ENCODE measurements around the gene PARP6.
"Not testable (repeated sequence)": the region's sequence is repeated elsewhere in the genome, so short reads cannot be mapped to it uniquely, and the experiment has no call there.

PARP6 gene

DNA sequence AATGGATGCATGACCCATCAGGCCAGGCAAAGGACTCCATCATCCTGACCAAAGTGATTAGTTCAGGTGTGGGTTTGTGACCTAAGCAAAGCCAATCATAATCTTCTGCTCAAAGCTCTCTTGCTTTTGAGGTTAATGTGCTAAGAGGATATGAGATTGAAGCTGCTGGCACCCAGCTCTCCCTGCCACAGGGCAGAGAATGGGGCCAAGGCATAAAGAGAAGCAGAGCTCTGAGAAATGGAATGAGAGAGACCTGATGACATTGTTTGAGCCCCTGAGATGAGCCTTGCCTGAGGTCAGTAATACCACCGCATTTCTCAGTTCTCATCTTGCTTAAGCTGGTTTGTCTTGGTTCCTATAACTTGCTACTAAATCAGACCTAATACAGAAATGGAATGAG lies 6.4 kb upstream of the PARP6 start:
- DNase-seq: no peak

DNA sequence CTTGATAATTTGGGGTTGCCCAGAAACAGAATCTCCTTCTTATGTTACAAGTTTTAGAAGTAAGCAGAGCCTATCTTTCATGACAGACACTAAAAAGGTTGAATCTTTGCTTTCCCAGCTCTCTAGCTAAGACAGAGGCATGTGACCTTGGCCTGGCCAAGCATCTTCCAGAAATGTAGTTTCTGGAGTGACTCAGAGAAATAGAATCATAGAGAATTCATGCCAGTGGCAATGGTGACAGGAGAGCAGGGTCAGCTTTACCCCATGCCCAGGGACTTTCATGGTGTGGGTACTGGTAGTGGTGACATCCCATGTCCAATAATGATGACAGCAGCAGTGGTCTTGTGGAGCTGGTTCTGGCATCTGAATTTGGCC lies 4.0 kb upstream of the PARP6 start:
- no peak for DNase-seq

DNA sequence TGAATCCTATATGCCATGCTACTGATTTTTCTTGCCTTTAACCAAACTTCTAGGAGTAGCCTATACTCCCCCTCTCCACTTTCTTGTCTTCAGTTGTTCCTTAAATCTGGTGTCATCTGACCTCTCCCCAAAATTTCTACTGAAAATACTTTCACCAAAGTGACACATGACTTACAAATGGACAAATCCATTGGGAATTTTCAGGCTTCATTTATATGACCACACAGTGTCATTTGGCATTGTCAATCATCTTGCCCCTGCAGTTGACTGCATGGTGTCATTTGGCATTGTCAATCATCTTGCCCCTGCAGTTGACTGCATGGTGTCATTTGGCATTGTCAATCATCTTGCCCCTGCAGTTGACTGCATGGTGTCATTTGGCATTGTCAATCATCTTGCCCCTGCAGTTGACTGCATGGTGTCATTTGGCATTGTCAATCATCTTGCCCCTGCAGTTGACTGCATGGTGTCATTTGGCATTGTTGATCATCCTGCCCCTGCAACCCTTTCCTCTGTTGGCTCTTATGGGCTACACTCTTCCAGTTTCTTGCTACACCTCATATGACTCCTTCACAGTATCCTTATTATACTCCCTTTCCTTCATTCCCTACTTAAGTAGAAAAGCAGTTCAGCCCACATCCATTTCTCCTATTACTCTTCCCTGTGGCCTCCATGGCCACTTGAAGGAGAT lies 3.4 kb upstream of the PARP6 start:
- not testable (repeated sequence) for DNase-seq

DNA sequence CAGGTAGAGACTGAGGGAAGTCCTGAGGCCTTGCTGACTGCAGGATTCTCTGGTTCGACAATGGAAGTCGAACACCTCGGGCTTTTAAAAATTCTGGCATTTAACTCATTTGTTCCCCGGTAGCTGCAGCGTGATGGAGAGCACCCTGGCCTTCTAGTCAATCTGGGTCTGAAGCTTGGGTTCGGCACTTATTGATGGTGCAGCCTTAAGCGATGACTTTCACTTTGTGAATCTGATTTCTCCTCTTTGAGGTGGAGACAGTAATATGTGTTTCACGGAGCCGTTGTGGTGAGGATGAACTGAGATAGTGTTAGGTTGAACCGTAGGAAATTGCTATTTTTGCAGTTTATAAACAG lies 621 bp upstream of the PARP6 start:
- DNase-seq: no peak

DNA sequence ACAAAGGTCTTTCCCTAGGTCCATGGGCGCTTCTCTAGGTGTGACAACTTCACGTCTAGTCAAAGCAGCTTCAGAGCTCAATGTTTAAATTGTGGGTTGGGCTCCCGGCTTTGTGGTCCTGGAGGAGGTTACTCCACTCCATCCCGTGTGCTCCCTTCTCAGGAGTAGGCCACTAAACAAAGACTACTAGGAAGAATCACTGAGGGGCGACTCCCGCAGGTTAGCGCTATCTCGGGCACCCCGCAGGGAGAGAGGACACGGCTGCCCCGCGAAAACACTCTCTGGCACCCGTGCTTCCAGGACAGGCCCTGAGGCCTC lies 500 bp downstream of the PARP6 start:
- peak; percentile 9 for DNase-seq

DNA sequence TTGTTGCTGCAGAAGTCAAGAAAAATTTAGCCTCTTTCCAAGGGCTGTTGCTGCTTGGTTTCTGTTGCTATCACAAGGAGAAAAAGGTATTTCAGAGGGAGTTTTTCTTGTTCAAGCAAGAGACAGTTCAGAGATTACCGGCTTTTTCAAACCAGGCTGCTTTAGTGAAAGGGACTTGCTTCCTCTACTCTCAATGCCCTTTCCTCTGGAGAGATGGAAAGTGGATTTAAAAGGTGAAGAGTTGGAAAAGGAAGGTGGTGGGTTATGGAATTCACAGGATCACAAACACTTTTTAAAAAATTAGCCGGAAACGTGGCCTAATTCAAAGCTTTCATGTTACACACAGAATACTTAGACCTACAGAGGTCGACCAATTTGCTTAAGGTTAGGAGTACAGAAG lies 1.1 kb downstream of the PARP6 start:
- DNase-seq: no peak

DNA sequence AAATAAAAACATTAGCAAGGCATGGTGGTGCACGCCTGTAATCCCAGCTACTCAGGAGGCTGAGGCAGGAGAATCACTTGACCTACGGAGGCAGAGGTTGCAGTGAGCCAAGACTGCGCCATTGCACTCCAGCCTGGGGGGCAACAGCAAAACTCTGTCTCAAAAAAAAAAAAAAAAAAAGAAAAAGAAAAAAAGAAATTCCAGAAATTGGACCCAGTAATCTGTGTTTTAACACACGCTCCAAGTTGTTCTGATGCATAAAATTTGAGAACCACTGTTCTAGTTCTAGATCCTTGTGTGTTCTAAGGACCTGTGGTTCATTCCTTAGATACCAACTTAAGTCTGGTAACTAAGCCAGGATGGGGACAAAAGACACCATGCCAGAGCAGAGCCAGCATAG lies 2.6 kb downstream of the PARP6 start:
- DNase-seq: no peak

DNA sequence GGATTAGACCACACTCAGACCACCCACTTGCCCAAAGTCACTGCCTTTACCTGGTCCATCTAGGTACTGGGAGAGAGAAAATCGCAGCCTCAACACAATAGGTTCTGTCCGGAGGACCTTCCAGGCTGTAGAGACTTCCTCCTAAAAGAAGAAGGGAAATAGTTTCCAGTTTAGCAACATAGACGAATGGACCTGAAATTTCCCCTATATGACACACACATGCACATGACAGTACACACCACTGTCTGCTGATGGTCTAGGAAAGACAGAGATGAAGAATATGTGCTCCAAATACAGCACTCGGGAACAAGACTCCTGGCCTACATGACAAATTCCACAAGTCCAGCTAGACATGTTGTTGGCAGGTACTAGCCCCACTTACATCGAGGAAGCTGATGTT lies 7.3 kb downstream of the PARP6 start:
- DNase-seq: no peak

DNA sequence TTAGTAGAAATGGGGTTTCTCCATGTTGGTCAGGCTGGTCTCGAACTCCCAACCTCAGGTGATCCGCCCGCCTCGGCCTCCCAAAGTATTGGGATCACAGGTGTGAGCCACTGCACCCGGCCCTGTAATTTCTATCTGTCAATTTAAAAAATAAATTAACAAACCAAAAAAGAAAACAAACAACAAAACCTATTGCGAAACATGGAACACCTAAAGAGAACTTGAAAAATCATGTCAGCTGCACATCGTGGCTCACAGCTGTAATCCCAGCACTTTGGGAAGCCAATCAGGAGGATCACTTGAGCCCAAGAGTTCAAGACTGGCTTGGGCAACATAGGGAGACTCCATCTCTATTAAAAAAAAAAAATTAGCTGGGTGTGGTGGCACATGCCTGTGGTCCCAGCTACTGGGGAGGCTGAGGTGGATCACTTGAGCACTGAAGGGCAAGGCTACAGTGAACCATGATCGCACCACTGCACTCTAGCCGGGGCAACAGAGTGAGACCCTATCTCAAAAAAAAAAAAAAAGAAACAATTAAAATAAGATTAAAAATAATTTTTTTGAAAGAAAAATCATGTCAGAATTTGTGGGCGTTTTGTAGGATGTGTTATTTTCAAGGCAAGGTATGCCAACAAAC lies 19.6 kb downstream of the PARP6 start:
- no peak for DNase-seq

DNA sequence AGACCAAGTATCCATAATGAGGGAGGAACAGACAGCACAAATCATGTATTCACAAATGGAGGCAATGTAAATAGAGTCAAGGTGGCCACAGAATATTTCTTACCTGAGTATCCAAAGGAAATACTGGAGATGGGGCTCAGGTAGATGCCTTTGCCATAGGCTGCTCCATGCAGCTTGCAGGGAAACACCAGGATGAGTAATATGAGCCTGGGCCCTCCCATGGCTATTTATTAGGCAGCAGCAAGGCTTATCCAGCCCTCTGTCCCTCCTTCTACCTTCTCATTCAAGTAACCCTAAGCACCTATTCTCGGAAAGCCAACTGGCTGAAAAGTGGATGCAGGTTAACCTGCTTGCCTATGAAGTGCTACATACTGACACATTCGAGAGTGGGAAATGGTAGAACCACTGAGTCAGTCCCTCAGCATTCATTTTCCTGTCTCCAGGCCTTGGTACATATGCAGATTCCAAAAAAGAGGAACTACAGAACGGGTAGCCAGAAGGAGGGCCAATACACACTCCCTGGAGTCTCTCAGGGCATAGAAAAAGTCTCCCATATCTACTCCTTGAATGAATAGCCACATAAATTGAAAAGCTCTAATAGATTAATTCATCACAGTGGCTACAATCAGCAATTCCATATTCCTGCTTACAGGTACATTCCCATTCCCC lies 23.1 kb downstream of the PARP6 start:
- no peak for DNase-seq

DNA sequence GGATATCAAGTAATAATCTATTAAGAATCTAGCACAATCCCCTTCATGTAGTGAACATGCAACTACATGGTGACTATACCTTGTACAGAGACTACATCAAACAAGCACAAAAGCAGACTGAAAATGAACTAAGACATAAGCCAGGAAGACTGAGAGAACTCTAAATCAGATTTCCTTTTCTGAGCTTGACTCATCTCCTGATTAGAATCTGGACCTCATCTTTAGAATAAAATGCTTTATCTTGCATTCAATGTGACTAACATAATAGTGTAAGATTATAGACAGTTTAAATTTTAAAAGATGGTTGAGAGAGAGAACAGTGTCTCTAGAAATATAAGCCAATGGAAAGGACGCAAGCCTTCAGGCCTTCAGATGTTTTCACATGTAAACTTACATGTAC lies 23.8 kb downstream of the PARP6 start:
- DNase-seq: no peak

DNA sequence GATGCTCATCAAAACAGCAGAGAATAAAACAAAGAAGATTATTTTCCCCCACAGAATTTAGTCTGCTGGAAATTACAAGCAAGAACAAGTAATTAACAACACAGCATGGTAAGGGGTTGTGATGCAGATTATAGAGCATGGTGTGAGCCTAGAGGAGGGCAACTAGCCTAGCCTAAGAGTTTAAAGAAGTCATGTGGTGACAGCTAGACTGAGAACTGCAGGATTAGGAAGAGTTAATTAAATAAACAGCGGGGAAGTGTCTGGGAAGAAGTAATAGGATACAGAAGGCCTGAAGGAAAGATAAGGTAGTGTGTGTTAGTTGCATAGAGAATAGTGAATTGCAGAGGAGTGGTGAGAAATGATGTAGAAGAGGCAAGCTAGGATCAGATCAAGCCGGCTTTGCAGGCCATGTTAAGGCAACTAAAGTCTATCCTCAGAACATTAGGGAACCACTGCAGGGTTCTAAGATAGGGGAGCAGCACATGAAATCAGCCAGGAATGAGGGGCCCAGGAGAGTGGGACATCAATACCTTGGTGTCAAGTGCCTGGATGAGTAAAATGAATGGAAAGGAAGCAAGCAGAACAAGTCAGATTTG lies 29.5 kb downstream of the PARP6 start:
- no peak for DNase-seq

DNA sequence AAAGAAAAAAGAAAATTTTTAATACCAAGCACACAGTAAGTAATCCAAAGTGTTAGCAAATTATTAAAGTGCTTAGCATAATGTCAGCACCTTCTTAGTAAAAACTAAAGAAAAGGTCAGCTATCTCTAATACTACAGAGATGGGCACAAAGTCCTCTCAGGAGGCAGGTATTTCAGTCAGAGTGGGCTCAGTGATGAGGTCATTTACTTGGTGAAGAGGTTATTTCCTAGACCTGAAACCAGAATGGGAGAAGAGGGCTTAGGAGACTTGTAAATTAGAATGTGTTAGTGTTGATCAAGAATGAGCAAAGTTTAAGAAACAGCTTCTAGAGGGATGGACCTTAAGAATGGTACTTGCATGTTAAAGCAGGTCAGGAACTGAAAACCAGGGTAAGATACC lies 32.7 kb downstream of the PARP6 start:
- DNase-seq: no peak

DNA sequence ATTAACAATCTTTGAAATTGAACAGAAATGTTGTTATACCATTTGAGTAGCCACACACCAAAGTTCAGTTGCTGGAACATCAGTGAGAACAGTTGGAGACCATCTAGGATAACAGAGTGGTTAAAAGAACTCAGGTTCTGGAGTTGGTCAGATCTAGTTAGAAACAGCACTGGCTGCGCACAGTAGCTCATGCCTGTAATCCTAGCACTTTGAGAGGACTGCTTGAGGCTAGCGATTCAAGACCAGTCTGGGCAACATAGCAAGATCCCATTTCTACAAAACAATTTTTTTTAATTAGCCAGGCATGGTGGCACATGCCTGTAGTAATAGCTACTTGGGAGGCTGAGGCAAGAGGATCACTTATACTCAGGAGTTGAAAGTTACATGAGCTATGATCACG lies 33.8 kb downstream of the PARP6 start:
- DNase-seq: no peak

DNA sequence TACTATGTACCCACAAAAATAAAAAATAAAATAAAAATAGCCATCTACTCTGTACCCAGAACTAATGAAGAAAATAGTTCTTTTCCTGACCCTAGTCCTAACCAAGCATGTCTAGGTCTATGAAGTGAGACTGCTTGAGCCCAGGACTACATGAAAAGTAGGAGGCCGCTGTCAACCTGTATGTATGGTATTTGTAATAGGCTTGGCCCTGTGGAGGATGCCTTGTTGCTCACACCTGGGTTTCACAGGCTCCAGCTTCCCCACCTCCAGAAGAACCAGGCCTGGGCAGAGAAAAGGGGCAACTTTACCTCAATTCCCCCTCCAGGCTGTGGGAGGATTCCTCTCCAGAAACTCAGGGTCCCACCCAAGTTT lies 34.5 kb downstream of the PARP6 start:
- no peak for DNase-seq

DNA sequence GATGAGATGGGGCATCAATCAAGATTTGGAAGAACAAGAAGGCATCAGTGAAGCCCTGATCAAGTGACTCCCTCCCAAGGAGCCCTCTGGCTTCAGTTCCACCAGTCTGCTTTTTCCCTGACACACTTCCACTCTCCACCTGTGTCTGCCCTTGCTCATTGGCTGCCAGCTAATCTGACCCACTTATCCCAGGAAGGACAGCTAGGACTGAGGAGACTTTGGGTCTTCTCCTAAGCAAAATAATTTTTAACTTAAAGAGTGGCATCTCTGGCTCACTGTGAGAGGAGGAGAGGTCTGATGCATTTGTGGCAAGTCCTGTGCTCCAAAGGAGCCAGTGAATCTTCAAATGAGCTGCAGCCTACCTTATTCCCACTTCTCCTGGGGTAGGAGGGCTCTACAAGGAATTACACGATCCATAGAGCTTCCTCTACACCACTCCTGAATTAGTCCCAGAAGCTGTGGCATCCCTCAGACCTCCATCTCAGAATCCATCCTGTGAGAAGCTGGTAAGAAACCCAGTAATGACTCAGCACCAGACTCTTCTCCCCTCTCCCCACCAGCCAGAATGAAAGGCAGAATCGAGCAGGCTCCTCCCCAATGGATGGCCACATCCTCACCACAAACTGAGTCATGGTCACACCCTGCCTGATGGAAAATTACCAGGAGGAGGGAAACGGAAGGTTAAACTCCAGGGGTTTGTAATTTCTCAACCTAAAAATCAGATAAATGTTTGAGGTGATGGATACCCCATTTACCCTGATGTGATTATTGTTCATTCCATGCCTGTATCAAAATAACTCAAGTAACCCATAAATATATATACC lies 35.1 kb downstream of the PARP6 start:
- DNase-seq: peak; percentile 98

DNA sequence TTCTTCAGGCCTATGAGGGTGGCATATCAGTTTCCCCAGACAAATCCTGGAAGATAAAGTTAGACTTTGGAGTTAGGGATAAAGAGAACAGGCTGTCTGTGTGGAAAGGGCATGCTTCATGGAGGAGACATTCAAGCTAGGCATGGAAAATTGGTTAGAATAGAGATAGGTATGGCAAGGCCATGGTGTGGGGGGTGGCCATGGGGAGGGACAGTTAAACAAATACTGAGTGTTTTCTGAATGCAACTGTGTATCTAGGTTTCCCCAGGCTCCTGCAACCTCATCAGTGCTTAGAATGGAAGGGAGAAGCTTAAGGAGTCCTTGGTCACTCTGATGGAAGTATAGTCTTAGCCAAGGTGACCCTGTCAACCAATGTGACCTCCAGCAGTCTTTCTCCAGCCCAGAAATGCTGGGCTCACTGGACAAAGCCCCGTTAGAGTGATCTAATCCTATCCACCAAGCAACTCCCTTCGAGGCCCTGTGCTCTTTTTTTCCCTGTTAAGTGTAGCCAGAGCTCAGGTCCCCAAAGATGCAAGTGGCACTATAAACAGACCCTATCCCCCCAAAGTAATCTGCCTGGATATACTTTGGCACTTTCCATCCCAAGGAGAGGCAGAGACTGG lies 35.9 kb downstream of the PARP6 start:
- DNase-seq: no peak

DNA sequence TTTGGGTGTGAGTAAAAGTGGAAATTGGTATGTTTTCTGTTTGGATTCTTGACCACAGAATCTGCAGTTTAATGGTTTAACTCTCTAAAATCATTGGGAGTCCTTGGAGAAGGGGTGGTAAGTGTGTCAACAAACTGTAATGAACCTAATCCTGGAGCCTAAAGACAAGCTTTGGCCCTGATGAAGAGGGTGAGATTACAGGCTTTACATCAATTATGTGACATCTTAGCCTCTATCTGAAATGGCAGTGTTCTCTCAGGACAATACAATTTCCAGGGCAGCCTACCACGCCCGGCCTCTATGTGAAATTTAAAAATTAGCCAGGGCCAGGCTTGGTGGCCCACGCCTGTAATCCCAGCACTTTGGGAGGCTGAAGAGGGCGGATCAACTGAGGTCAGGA lies 37.1 kb downstream of the PARP6 start:
- DNase-seq: no peak

DNA sequence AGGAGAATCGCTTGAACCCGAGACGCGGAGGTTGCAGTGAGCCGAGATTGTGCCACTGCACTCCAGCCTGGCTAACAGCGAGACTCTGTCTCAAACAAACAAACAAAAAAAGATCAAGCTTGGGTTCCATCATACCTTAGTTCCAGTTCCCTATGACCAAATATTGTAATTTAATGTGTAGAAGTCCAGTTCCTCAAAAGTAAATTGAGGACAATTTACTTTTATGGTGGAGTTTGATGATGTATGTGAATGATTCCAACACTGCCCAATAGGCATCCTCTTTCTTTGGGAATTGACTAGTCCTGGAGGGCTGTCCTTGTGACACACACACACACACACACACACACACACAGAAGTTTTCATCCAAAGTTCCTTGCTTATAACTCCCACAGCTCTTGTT lies 38.6 kb downstream of the PARP6 start:
- DNase-seq: no peak

DNA sequence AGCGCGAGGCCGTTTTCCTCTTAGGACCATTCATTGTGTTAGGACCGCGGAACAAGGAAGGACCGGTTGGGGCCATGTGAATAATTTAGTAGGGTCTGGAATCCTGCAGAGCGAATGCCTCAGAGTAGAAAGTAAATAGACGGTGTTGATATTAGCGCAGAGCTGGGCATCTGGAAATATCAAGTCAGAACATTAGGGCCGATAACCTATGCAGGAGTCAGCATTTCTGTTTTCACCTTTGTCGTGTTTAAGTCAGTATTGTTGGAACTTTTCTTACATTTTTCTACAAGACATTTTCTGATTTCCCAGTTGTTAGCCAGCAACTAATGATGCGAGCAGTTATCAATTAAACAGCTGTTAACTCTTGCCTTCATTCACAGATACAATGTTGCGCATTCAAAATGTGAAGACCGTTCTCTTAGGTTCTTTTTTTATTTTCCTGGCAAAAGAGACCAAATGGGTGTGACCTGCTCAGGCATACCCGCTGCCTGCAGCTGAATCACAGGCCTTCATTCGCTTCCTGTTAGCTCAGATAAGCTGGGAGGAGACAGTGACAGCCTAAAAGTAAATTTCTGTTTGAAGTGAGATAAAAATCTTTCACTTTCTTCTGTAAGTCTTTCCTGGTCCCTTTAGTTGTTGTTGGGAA lies 40.4 kb downstream of the PARP6 start:
- DNase-seq: peak; percentile 75

DNA sequence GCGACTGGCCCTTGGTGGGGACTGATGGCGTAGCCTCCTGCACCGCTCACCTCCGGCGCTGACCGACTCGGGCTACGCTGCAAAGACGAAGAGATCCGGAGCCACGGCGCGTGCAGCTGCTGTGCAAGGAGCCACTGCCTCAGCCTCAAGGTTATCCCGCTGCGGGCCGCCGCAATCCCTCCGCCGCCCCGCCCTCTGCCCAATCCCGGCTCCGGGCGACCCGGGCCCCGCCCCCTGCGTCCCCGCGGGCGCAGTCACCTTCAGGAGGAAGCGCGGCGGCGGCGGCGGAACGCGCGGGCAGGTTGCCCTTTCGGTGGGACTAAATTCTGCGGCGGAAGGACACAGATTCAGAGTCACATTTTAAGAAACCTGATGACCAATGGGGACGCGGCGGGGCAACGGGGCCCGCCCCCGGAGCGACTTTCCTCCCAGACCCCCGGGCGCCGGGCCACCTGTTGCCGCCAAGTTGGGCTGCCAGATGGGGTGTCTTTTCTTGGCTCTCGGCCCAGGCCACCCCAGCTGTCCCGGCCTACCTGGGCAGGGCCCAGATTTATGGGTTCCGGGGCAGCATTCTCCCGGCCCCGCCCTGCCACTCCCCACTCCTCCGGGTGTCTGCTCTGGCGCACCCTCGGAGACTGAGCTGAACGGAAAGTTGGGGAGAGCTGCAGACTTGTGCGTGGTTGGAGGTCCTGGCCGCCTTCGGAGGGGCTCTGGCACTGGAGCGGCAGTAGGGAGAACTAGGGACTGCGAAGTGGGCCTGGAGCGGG lies 41.1 kb downstream of the PARP6 start, which contains the start of gene PKM:
PKM (minus strand) TSS at position 125 of the 767 bp plus-strand sequence. CDS start 12,093 bp downstream, outside the sequence.
- DNase-seq: peak; percentile 99

Data from fibroblast of skin of abdomen (primary cell).